Measurements from ENCODE around the gene EPS8L3. TPM values are rescaled to one million over a fixed set of nuclear protein-coding genes. Genes with fewer than 3 reads are reported as not detected.
"Not testable (repeated sequence)": the region's sequence is repeated elsewhere in the genome, so short reads cannot be mapped to it uniquely, and the experiment has no call there.

Gene EPS8L3
- polyA plus RNA-seq, 12 donors, result 0.05 to 15.0 (median 0.31) TPM; not detected in 8

DNA sequence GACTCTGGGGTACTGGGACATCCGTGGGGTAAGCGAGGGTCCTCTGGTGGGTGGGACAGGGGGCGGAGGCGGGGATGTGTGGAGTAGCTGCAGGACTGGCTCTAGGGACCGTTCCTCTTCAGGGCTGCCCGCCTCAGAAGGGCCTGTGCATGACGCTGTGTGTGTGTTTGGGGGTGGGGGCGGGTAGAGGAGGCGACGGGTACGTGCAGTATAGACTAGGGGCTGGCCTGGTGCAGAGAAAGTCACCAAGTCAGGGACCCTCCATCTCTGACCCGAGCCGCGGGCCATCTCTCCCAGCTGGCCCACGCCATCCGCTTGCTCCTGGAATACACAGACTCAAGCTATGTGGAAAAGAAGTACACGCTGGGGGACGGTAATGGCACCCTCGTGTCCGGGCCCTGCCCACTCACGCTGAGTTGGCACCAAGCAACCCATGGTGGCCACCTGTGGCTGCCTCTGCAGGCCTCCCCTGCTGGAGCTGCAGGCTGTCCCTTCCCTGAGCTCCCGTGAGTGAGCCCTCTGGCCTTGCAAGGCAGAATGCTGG is 51.3 kb downstream of the EPS8L3 start:
- DNase-seq, result no peak

DNA sequence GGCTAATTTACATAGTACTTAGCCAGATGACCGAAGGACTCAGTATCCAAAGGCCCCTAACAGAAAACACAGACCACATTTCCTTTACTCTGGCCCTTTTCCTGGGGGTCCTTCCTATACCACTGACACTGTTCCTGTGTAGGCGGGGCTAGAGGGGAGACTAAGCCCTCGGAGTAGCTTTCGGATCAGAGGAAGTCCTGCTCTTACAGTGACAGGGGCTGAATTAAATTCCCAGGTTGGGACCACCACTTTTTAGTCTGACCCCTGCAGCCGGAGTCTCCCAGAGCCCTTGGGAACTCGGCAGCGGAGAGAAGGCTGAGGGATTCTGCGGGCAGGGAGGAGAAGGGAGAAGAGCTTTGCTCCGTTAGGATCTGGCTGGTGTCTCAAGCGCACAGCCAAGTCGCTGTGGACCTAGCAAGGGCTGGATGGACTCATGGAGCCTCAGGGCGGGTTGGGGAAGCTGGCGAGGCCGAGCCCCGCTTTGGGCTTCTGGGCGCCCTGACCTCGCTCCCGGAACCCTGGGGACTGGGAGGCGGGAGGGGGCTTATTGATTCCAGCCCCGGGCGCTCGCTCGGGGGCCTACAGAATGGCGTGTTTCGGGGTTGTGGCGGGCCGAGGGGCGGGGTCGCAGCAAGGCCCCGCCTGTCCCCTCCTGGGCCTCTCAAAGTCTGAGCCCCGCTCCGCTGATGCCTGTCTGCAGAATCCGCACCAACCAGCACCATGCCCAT is 52.0 kb downstream of the EPS8L3 start, which contains the start of gene GSTM5:
GSTM5 (plus strand) TSS at position 659 of the 728 bp plus-strand sequence; CDS start at position 721, 62 bp downstream.
- DNase-seq, result peak; percentile 54

DNA sequence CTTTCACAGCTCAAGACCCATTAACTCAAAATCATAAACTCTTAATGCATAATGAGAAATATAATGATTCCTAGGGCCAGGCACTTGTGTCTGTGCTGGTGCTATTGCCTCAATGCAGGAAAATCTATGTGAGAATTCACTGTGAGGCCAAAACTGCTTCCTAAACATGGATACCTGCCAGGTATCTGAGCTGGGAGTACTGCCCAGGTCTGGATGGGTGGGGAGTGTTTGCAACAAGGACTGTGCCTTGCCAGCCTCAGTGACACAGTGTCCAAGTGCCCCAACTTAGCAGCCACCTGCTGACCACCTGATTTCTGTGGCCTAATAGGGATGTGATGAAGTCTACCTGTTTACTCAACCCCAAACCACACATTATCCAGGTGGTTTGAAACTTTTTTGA is 53.9 kb downstream of the EPS8L3 start:
- not testable (repeated sequence) for DNase-seq

DNA sequence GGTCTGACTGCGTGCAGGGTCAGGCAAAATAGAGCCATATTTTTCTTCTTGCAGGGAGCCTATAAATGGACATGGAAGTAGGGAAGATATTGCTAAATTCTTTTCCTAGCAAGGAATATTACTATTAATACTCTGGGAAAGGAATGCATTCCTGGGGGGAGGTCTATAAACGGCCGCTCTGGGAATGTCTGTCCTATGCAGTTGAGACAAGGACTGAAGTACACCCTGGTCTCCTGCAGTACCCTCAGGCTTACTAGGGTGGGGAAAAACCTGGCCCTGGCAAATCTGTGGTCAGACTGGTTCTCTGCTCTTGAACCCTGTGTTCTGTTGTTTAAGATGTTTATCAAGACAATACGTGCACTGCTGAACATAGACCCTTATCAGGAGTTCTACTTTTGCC is 54.8 kb downstream of the EPS8L3 start:
- not testable (repeated sequence) for DNase-seq

- DNase-seq, result no peak
Measured at GRCh38 chr1:109705411-109705810, 58.3 kb downstream of the EPS8L3 start.

DNA sequence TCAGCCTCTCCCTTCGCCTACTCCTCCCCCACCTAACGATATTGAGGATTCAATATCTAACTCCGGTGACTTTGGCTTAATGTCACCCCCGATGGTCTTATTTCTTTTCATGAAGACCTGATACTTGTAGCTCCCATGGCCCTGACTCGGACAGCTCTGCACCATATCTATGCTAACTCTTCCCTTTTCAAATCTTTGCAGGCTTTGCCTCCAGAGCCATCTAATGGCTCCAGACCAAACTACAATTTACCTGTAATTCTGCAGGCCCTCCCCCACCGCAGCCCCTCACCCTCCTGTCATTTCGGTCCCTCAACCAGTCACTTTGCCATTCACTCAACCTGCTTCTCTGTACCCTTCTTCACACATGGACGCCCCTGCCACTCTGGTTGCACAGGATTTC is 59.5 kb downstream of the EPS8L3 start:
- no peak for DNase-seq

GRCh38 chr1:109702940-109703339 is 60.8 kb downstream of the EPS8L3 start:
- DNase-seq, result not testable (repeated sequence)

Other genes with a start within 250 kb of the EPS8L3 start
- gene GPR61, start 224.1 kb downstream of the EPS8L3 start, polyA plus RNA-seq (ENCODE audit: insufficient read length in 12 of 12), result 1 to 10 TPM in 10 of 12 donors, not detected in 2; 1.6 to 3.6 (median 2.2) TPM
- 10 to 100 TPM in 1 of 12 donors, 1 to 10 TPM in 10, not detected in 1; 6.2 to 10.7 (median 7.6) TPM for gene GNAI3, start 215.3 kb downstream of the EPS8L3 start, polyA plus RNA-seq (ENCODE audit: insufficient read length in 12 of 12)
- gene GNAT2, start 144.3 kb downstream of the EPS8L3 start, polyA plus RNA-seq (ENCODE audit: insufficient read length in 12 of 12), result not detected
- gene AMPD2, start 144.1 kb downstream of the EPS8L3 start, polyA plus RNA-seq (ENCODE audit: insufficient read length in 12 of 12), result 10 to 100 TPM in 11 of 12 donors, not detected in 1; 22.1 to 54.9 (median 33.5) TPM
- gene GSTM4, start 107.8 kb downstream of the EPS8L3 start, polyA plus RNA-seq (ENCODE audit: insufficient read length in 12 of 12), result 10 to 100 TPM in 11 of 12 donors, not detected in 1; 12.2 to 26.8 (median 18.9) TPM
- 100 to 1,000 TPM in 11 of 12 donors, not detected in 1; 122 to 195 (median 169) TPM for gene GSTM2, start 95.9 kb downstream of the EPS8L3 start, polyA plus RNA-seq (ENCODE audit: insufficient read length in 12 of 12)
- gene GSTM1, start 76.1 kb downstream of the EPS8L3 start, polyA plus RNA-seq (ENCODE audit: insufficient read length in 12 of 12), result 10 to 100 TPM in 6 of 12 donors, 1 to 10 TPM in 2, under 1 TPM in 3, not detected in 1; 0.39 to 89.9 (median 48.3) TPM
- gene GSTM5, start 51.7 kb downstream of the EPS8L3 start, polyA plus RNA-seq (ENCODE audit: insufficient read length in 12 of 12), result 10 to 100 TPM in 11 of 12 donors, not detected in 1; 10.2 to 32.5 (median 24.9) TPM
- 10 to 100 TPM in 11 of 12 donors, not detected in 1; 17.8 to 60.4 (median 38.3) TPM for gene GSTM3, start 22.9 kb downstream of the EPS8L3 start, polyA plus RNA-seq (ENCODE audit: insufficient read length in 12 of 12)
- gene CSF1, start 146.9 kb upstream of the EPS8L3 start, polyA plus RNA-seq (ENCODE audit: insufficient read length in 12 of 12), result 10 to 100 TPM in 3 of 12 donors, 1 to 10 TPM in 8, not detected in 1; 6.0 to 17.8 (median 8.8) TPM
- gene AHCYL1, start 220.8 kb upstream of the EPS8L3 start, polyA plus RNA-seq (ENCODE audit: insufficient read length in 12 of 12), result 10 to 100 TPM in 11 of 12 donors, not detected in 1; 37.6 to 68.3 (median 42.7) TPM

All from muscle of arm (tissue), 12 donors.